Stimulated activated CD8-positive, alpha-beta memory T cell treated with anti-CD3 and anti-CD28 coated beads, Interleukin-7, amount 100 ng/mL, for 24 hours (primary cell): Measurements from ENCODE around the gene ERLEC1.
"Not testable (repeated sequence)": the region's sequence is repeated elsewhere in the genome, so short reads cannot be mapped to it uniquely, and the experiment has no call there.

Experiments
- DNase-seq: peaks from one replicate; pipeline ENCODE4 v3.0.0-alpha.2; 2020; ENCODE audit warnings: low read depth

The ERLEC1 gene

DNA sequence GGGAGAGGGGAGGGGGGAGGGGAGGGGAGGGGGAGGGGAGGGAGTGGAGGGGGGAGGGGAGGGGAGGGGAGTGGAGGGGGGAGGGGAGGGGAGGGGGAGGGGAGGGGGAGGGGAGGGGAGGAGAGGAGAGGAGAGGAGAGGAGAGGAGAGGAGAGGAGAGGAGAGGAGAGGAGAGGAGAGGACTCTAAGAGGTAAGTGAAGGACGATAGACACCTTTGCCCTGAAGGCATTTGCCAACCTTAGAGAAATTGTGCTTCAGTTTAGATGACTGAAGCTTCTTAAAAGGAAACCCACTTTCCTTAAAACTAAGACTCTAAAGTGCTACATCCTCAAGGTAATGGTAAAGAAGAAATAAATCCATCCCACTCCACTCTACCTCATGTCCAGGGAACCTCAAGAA is 53.7 kb downstream of the ERLEC1 start:
- DNase-seq: no peak

DNA sequence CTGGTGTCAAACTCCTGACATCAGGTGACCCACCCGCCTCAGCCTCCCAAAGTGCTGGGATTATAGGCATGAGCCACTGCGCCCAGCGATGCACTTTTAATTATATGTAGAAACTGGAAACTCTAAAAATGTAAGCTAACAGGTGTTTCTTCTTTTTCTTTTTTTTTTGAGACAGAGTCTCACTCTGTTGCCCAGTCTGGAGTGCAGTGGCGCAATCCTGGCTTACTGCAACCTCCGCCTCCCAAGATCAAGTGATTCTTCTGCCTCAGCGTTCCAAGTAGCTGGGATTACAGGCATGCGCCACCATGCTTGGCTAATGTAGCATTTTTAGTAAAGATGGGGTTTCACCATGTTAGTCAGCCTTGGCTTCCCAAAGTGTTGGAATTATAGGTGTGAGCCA is 54.8 kb downstream of the ERLEC1 start:
- DNase-seq: not testable (repeated sequence)

DNA sequence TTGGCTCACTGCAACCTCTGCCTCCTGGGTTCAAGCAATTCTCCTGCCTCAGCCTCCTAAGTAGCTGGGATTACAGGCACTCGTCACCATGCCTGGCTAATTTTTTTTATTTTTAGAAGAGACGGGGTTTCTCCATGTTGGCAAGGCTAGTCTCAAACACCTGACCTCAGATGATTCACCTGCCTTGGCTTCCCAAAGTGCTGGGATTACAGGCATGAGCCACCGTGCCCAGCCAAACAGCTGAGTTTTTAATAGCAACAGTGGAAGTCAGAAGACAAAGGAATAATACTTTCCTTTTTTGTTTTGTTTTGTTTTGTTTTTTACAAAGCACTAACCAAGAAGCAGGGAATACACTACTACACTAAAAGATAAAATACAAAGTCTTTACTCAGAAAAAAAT is 56.0 kb downstream of the ERLEC1 start:
- no peak for DNase-seq

DNA sequence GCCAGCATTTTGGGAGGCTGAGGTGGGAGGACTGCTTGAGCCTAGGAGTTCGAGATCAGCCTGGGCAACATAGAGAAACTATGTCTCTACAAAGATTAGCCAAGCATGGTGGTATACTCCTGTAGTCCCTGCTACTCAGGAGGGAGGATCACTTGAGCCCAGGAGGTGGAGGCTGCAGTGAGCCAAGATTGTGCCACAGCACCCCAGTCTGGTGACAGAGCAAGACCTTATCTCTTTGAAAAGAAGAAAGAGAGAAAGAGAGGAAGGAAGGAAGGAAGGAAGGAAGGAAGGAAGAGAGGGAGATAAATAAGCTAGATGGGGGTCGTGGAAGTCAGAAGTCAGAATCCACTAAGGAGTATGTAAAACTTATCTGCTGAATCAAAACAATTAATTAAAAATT is 56.8 kb downstream of the ERLEC1 start:
- no peak for DNase-seq

DNA sequence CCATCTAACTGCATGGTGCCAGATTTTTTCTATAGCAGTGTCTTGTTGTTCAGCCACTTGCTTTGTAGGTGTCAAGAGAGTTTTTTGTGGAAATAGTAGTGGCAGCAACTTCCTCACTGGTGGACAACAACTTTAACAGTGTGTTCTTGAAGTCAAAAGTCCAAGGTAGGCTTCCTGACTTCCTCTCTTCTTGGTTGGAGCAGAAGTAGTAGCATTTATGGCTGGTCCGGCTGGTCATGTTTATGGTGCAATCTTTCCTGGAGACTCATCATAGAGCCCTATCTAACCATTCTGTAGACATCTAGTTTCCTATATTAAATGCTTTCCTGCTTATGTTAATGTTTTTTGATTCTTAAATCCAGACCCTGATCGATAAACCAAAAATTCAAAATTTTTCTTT is 61.2 kb downstream of the ERLEC1 start:
- DNase-seq: no peak

DNA sequence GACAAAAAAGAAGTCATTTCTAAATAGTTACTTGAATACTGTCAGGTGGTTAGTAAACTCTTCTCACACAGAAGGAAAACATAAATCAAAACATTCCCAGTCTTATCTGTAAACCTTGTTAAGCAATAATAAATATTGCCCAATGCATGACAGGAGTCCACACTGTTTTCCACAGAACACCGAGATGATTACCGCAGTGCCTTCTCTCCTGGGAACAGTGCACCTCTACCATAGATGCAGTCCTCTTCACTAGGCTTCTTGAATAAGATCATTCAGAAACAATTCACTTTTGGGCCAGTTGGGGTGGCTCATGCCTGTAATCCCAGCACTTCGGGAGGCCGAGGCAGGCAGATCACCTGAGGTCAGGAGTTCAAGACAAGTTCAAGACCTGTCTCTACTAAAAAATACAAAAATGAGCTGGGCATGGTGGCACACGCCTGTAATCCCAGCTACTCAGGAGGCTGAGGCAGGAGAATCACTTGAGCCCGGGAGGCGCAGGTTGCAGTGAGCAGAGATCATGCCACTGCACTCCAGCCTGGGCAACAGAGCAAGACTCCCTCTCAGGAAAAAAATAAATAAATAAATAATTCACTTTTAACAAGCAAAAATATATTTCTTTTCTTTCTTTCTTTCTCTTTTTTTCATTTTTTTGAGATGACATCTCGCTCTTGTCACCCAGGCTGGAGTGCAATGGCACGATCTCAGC is 64.4 kb downstream of the ERLEC1 start:
- not testable (repeated sequence) for DNase-seq

DNA sequence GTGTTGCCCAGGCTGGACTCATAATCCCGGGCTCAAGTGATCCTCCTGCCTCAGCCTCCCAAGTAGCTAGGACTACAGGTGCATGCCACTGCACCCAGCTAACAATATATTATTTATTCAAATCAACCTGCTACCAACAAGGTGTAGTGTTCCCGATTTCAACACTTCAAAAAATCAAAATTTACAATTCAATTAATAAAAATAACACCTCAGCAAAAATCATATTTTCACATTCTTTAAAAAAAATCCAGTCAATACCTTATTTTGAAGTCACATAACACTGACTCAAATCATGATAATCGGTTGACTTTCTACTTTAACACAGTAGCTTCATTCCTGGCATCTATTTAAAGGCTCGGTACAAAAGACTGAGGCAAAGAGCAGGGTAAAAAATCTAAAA is 65.7 kb downstream of the ERLEC1 start:
- DNase-seq: no peak

DNA sequence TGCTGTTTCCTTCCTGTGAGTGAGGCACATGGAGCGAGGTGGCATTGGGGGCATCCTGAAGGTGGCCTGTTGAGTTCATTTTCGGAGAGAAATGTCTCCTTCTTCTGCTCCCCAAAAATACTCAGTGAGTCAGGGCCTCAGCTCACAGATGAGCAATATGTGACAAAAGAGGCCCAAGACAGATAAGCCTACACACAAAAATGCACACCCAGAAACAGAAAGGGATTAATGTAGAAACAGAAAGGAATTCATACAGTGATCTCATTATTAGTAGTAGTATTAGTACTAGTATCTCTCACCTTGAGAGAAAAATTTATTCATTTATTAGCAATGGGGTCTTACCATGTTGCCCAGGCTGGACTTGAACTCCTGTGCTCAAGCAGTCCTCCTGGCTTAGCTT is 67.8 kb downstream of the ERLEC1 start:
- no peak for DNase-seq

DNA sequence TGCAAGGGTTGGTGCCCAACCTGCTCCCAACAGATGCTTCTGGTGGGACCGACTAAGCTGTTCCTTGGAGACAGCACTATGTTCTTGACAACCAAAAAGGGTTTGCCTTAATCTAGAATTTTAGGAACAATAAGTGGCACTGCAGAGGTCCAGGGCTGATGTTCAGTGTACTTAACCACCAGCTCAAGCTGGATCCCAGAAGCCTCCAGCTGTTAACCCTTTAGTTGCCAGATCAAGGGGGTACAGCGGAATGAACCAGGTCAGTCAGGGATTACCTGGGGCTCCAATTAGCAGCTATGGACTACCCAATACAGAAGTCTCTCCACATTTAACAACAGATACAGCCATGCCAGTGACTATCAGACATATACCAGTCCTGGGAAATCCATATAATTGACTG is 69.4 kb downstream of the ERLEC1 start:
- DNase-seq: no peak

DNA sequence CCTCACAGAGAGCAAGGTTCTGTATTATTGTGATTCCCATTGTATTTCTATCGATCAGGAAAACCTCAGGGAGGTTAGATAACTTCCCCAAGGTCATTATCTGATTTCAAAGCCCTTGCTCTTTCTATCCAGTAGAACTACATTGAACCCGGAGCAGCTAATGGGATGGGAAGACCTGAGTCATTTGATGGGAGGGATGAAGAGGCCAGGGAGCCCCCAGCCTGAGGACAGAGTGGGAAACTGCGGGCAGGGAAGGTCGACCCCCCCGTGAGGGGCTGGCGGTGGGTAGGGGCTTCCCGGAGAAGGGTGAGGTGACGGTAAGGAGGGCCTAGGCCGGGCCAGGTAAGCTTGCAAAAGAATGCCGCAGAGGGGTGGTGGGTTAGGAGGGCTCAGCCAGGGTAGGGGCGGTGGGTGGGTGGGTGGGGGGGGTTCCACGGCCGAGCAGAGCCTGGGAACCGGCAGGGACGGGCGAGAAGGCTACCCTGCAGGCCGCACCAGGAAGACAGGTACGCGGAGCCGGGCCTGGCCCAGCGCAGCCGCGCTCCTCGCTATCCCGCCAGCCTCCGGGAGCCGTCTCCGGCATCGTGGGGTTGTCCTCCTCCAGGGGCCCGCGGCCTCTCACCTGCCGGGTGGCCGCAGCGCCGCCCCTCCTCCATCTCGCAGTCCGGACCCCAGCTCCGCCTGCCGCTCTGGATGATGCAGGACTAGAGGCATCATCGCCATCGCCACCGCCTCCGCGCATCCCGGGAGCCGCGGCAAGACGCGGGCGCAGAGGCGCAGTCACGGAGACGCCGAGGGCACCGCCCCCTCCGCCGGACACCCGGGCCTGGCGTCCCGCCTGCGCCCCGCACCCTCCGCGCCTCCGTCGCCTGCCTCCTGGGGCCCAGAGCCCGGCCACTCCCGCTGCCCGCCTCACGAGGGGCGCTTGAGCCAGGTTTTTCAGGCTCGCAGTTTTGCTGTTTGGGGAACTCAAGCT is 72.7 kb downstream of the ERLEC1 start, which contains the start of gene GPR75:
Gene GPR75 (minus strand): TSS at position 762 of the 976 bp plus-strand sequence. CDS start 5,211 bp downstream, outside the sequence.
- DNase-seq: no peak

DNA sequence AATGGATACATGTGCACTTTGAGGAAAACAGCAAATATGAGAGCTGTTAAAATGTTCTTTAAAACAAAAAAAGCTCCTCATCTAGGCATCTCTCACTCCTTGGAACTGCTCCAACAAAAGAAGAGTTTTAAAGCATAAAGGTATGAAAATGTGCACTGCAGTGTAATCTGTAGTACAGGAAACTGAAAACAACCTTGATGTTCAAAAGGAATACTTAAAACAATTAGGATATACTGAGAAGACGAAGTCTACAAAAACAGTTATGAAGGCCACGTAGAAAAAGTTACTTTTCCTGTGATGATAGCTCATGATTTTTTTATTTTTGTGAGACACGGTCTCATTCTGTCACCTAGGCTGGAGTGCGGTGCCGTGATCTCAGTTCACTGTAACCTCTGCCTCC is 75.0 kb downstream of the ERLEC1 start:
- no peak for DNase-seq

DNA sequence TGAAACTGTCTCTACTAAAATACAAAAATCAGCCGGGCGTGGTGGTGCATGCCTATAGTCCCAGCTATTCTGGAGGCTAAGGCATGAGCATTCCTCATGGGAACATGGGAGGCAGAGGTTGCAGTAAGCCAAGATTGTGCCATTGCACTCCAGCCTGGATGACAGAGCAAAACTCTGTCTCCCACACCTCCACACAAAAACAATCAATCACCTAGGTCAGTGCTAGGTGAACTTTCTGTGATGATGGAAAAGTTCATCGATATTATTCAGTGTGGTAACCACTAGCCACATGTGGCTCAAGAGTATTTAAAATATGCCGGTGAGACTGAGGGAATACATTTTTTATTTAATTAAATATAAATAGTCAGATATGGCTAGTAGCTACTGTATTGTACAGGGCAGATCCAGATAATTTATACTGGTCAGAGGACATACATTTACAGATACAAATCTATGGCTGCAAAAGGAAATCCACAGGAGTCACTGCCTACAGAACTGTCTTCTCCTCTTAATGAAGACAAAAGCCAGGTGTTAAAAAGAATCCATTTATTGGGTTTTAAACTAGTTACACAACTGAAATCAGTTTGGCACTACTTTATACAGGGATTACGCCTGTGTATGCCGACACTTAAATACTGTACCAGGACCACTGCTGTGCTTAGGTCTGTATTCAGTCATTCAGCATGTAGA is 76.8 kb downstream of the ERLEC1 start:
- no peak for DNase-seq

DNA sequence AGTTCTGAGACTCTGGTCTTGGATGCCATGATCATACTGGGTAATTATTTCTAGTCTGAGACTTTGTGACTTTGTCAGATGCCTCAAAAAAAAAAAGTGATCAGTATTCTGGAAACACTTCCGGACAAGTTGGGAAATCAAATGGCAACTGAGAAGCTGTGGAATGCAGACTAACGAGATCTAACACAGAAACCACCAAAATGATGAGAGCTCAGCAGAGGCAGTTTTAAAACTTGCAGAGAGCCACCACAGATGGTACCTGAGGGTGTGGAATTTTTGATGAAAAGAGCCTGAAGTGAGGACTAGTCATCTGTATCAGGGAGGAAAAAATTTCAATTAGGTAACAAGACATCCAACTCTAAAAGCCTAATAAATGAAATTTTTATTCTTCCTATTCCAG is 78.4 kb downstream of the ERLEC1 start:
- DNase-seq: no peak

DNA sequence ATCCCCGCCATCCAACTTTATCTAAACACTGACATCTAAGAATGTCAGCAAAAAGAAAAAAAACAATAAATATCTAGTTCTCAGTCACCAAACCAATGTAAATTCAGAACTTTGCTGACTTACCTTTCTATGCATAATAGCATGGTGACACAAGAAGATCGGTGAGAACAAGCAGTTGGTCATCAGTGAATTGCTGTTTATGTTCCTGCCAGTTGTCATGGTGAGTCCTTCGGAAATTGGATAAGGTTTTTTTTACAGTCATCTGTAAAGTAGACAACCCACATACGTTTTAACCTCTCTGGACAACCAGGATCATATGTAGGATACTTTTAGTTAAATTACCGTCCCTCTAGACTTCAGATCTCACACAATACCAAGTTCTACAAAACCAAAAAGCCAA is 79.1 kb downstream of the ERLEC1 start:
- DNase-seq: no peak

DNA sequence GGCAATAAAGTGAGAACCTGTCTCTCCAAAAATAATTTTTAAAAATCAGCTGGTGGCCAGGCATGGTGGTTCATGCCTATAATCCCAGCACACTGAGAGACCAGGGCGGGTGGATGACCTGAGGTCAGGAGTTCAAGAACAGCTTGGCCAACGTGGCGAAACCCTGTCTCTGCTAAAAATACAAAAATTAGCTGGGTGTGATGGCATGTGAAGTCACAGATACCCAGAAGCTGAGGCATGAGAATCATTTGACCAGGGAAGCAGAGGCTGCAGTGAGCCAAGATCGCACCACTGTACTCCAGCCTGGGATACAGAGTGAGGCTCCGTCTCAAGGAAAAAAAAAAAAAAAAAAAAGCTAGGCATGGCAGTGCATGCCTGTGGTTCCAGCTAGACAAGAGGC is 80.3 kb downstream of the ERLEC1 start:
- no peak for DNase-seq

DNA sequence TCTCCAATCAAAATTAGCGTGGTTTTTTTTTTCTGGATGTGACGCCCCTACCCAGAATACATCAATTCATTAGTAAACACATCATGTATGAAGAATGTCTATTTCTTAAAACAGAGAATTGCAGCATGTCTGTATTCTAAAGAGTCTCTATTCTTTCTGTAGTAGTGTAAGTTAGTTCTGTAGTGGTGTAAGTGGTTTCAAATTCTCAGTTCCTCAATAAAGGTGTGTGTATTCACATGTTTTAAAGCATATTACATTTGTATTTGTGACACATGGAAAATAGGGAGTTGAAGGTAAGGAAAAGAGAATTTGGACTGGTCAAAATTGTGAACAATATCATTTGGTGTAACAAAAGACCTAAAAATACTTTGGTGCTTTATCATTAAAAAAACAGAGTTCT is 80.9 kb downstream of the ERLEC1 start:
- DNase-seq: no peak
